WTC11 (cell line): ENCODE results near the gene WDFY4. TPM values are rescaled to one million over a fixed set of nuclear protein-coding genes. Genes with fewer than 3 reads are reported as not detected.

ENCODE experiments used
- ATAC-seq: fragments of 200-7000 bp; cut with Tn5 transposase; 2 replicates; pipeline ENCODE4 v1.10.0; 2021; ENCODE audit warnings: mild to moderate bottlenecking, moderate library complexity
- CTCF ChIA-PET: fragments of 300-600 bp; sonication (Branson Sonifier 250); formaldehyde crosslinking; loops from one replicate; lab custom pipeline; 2021; ENCODE audit warnings: antibody characterized with exemption; lab: Charles Lee
- POLR2A ChIA-PET: fragments of 350-600 bp; sonication (Branson Sonifier 250); formaldehyde crosslinking; loops from one replicate; lab custom pipeline; 2021; ENCODE audit warnings: antibody characterized with exemption; lab: Charles Lee
- DNase-seq: peaks from one replicate; pipeline ENCODE4 v3.0.0; 2021; ENCODE audit warnings: low spot score
- H3K27ac Mint-ChIP-seq: 2 replicates; pipeline ENCODE4 v1.8.0; 2021; ENCODE audit warnings: mixed read lengths
- H3K27me3 Mint-ChIP-seq: 2 replicates; pipeline ENCODE4 v1.8.0; 2021; ENCODE audit warnings: low read depth, mild to moderate bottlenecking, moderate library complexity, mixed read lengths
- H3K36me3 Mint-ChIP-seq: 2 replicates; pipeline ENCODE4 v1.8.0; 2021; ENCODE audit warnings: mixed read lengths
- H3K4me1 Mint-ChIP-seq: 2 replicates; pipeline ENCODE4 v1.8.0; 2022; ENCODE audit warnings: mixed read lengths
- H3K4me3 Mint-ChIP-seq: 2 replicates; pipeline ENCODE4 v1.8.0; 2021; ENCODE audit warnings: mild to moderate bottlenecking, moderate library complexity, mixed read lengths
- H3K9me3 Mint-ChIP-seq: 2 replicates; pipeline ENCODE4 v1.8.0; 2021; ENCODE audit warnings: mixed read lengths
- CREM ChIP-seq: sonication (generic); formaldehyde crosslinking; IDR thresholded peaks from 2 replicates; pipeline ENCODE4 v1.8.1; 2022; ENCODE audit warnings: mild to moderate bottlenecking, missing genetic modification reagents, moderate library complexity
- CTCF ChIP-seq: fragments of 200-600 bp; IDR thresholded peaks from 2 replicates; pipeline ENCODE4 v1.8.0; 2022; ENCODE audit warnings: antibody characterized with exemption
- E2F5 ChIP-seq: sonication (generic); formaldehyde crosslinking; IDR thresholded peaks from 2 replicates; pipeline ENCODE4 v1.8.1; 2022; ENCODE audit warnings: mild to moderate bottlenecking, moderate library complexity, missing genetic modification reagents
- ESRRA ChIP-seq: sonication (generic); formaldehyde crosslinking; IDR thresholded peaks from 2 replicates; pipeline ENCODE4 v1.8.1; 2022; ENCODE audit warnings: mild to moderate bottlenecking, missing genetic modification reagents, borderline replicate concordance
- JUN ChIP-seq: sonication (generic); formaldehyde crosslinking; IDR thresholded peaks from 2 replicates; pipeline ENCODE4 v1.8.0; 2023; ENCODE audit warnings: mild to moderate bottlenecking, missing genetic modification reagents
- PREB ChIP-seq: sonication (generic); formaldehyde crosslinking; IDR thresholded peaks from 2 replicates; pipeline ENCODE4 v1.8.1; 2022; ENCODE audit warnings: mild to moderate bottlenecking, missing genetic modification reagents, moderate library complexity, borderline replicate concordance
- SMAD4 ChIP-seq: sonication (generic); formaldehyde crosslinking; IDR thresholded peaks from 2 replicates; pipeline ENCODE4 v1.8.0; 2022; ENCODE audit warnings: mild to moderate bottlenecking, missing genetic modification reagents
- ZBTB43 ChIP-seq: sonication (generic); formaldehyde crosslinking; IDR thresholded peaks from 2 replicates; pipeline ENCODE4 v1.8.1; 2023; ENCODE audit warnings: mild to moderate bottlenecking, missing genetic modification reagents
- ZNF281 ChIP-seq: sonication (generic); formaldehyde crosslinking; IDR thresholded peaks from 2 replicates; pipeline ENCODE4 v1.8.0; 2023; ENCODE audit warnings: mild to moderate bottlenecking, missing genetic modification reagents
- ZNF512 ChIP-seq: sonication (generic); formaldehyde crosslinking; IDR thresholded peaks from 2 replicates; pipeline ENCODE4 v1.8.1; 2022; ENCODE audit warnings: missing genetic modification reagents, borderline replicate concordance
- ZNF532 ChIP-seq: fragments of 250-450 bp; sonication (Bioruptor Pico); IDR thresholded peaks from 2 replicates; pipeline ENCODE4 v1.9.0; 2021; ENCODE audit warnings: mild to moderate bottlenecking, borderline replicate concordance
- ZSCAN18 ChIP-seq: fragments of 250-450 bp; sonication (Bioruptor Pico); IDR thresholded peaks from 2 replicates; pipeline ENCODE4 v2.1.2; 2022; ENCODE audit warnings: mild to moderate bottlenecking, moderate library complexity
- total RNA-seq: library from RNA; stranded (reverse); gene quantifications from 3 replicates; pipeline ENCODE4 v1.2.3, GENCODE V29; 2021

WDFY4 gene
- total RNA-seq, 1 experiment from 2014 or later, result 0.13 TPM

- ATAC-seq (no peak), DNase-seq (no peak)
- no peaks in the 10 kb centered on the region for H3K27me3 Mint-ChIP-seq
- H3K4me1 Mint-ChIP-seq, result peaks cover 18% of the 10 kb centered on the region
- H3K9me3 Mint-ChIP-seq, result 0 out of 2 replicates have a peak, but pooled peaks cover 7% of the 10 kb centered on the region
- H3K27ac Mint-ChIP-seq, result no peak overlapping the region
- TF ChIP-seq SMAD4 (CRISPR knock-in tag) (no peak), CREM (CRISPR knock-in tag) (no peak), E2F5 (CRISPR knock-in tag) (no peak), ZNF281 (CRISPR knock-in tag) (no peak), JUN (no peak)
- no peaks in the 10 kb centered on the region for H3K36me3 Mint-ChIP-seq
- CTCF ChIA-PET, result no interaction called here
- no peak overlapping the region for H3K4me3 Mint-ChIP-seq
- POLR2A ChIA-PET, result no interaction called here
Observed at GRCh38 chr10:48729941-48730457, 45.3 kb downstream of the WDFY4 start.

- peaks cover 11% of the 10 kb centered on the region; the same call in 1 of the 2 replicates for H3K9me3 Mint-ChIP-seq
- TF ChIP-seq ZBTB43 (no peak), PREB (CRISPR knock-in tag) (no peak), ZNF512 (CRISPR knock-in tag) (no peak), ZNF532 (no peak), ZSCAN18 (CRISPR knock-in tag) (no peak), ESRRA (CRISPR knock-in tag) (no peak), CTCF (no peak)
- TF ChIP-seq, all 79 proteins: peak for 0
- ATAC-seq (no peak), DNase-seq (no peak)
- Mint-ChIP-seq H3K36me3 (no peaks in the 10 kb centered on the region), H3K27me3 (no peaks in the 10 kb centered on the region), H3K4me1 (peaks cover 18% of the 10 kb centered on the region), H3K27ac (no peak overlapping the region), H3K4me3 (no peak overlapping the region)
- CTCF ChIA-PET, result no interaction called here
- POLR2A ChIA-PET, result no interaction called here
Observed at GRCh38 chr10:48731141-48731540, 46.5 kb downstream of the WDFY4 start.
